ENCODE measurements around the gene AHI1.

DNA sequence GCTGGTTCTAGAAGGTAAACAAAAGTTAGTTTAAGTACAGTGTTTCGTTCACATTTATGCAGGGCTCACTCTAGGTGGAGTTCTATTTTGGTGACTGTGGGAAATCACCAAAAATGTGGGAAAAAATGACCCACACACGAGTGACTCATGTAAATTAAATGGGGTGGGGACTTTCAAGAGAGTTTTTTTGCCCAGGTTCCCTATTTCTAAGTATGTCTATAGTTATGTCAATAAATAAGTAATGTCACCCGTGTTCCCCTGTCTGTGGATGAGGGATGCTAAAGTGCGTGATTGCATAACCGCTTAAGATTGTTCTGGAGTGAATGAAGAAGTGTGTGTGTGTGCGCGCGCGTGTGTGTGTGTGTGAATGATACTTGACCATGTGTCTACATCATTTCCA, 247.3 kb downstream of the AHI1 start:
- TF ChIP-seq, protein P1, sequence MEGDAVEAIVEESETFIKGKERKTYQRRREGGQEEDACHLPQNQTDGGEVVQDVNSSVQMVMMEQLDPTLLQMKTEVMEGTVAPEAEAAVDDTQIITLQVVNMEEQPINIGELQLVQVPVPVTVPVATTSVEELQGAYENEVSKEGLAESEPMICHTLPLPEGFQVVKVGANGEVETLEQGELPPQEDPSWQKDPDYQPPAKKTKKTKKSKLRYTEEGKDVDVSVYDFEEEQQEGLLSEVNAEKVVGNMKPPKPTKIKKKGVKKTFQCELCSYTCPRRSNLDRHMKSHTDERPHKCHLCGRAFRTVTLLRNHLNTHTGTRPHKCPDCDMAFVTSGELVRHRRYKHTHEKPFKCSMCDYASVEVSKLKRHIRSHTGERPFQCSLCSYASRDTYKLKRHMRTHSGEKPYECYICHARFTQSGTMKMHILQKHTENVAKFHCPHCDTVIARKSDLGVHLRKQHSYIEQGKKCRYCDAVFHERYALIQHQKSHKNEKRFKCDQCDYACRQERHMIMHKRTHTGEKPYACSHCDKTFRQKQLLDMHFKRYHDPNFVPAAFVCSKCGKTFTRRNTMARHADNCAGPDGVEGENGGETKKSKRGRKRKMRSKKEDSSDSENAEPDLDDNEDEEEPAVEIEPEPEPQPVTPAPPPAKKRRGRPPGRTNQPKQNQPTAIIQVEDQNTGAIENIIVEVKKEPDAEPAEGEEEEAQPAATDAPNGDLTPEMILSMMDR (IDR thresholded peaks at IDR 0.05): no peak
- TF ChIP-seq POLR2A (IDR thresholded peaks at IDR 0.05): no peak

All from testis (tissue), 2 donors.